Keratinocyte (primary cell): Measurements from ENCODE around the gene SUGT1. TPM values are rescaled to one million over a fixed set of nuclear protein-coding genes. Genes with fewer than 3 reads are reported as not detected.
"Not testable (repeated sequence)": the region's sequence is repeated elsewhere in the genome, so short reads cannot be mapped to it uniquely, and the experiment has no call there.

ENCODE experiments used
- DNase-seq: peaks from one replicate; pipeline ENCODE4 v3.0.0-alpha.2; 2011; ENCODE audit warnings: low read depth, missing footprints, low spot score
- FAIRE-seq: peaks from 2 replicates; lab custom pipeline; 2011; peaks lifted over from hg19 to GRCh38; lab: Jason Lieb, UNC
- H2AFZ ChIP-seq: 2 replicates; pipeline ENCODE4 v1.6.0; 2012; ENCODE audit warnings: low read length, control low read depth, inconsistent platforms; ENCODE audit not compliant: control insufficient read depth
- H3K27ac ChIP-seq: 2 replicates; pipeline ENCODE4 v1.5.1; 2011; ENCODE audit warnings: low read length; ENCODE audit not compliant: control insufficient read depth, insufficient read depth
- H3K27me3 ChIP-seq: 3 replicates; pipeline ENCODE4 v1.6.0; 2011; ENCODE audit warnings: low read length; ENCODE audit not compliant: control insufficient read depth, insufficient read depth; ENCODE audit errors: extremely low read depth
- H3K36me3 ChIP-seq, 2 experiments: 2 replicates in 1 of 2; 3 replicates in 1 of 2; pipeline ENCODE4 v1.5.1; 2011; ENCODE audit warnings: low read length in 2 of 2, mild to moderate bottlenecking in 1 of 2; ENCODE audit not compliant: control insufficient read depth in 2 of 2, insufficient read depth in 2 of 2; ENCODE audit errors: extremely low read depth in 1 of 2
- H3K4me1 ChIP-seq: 3 replicates; pipeline ENCODE4 v1.5.1; 2011; ENCODE audit warnings: low read length; ENCODE audit not compliant: control insufficient read depth, insufficient read depth; ENCODE audit errors: extremely low read depth
- H3K4me2 ChIP-seq: 3 replicates; pipeline ENCODE4 v1.6.0; 2011; ENCODE audit warnings: low read depth, low read length; ENCODE audit not compliant: control insufficient read depth, insufficient read depth; ENCODE audit errors: extremely low read depth
- H3K4me3 ChIP-seq, 3 experiments: fragments of 200-600 bp in 1 of 3; sonication (generic) in 1 of 3; 2 replicates in 2 of 3; 3 replicates in 1 of 3; pipeline ENCODE4 v1.5.1; 2011 to 2016; ENCODE audit warnings: low read length in 3 of 3, mild to moderate bottlenecking in 3 of 3, control low read depth in 2 of 3, inconsistent platforms in 1 of 3, low read depth in 1 of 3, mixed read lengths in 1 of 3, mixed run types in 1 of 3, moderate library complexity in 1 of 3; ENCODE audit not compliant: control insufficient read depth in 2 of 3, insufficient read depth in 2 of 3; ENCODE audit errors: extremely low read depth in 1 of 3
- H3K79me2 ChIP-seq: 2 replicates; pipeline ENCODE4 v1.6.0; 2012; ENCODE audit warnings: low read length; ENCODE audit not compliant: control insufficient read depth, insufficient read depth
- H3K9ac ChIP-seq: 3 replicates; pipeline ENCODE4 v1.6.0; 2011; ENCODE audit warnings: low read length; ENCODE audit not compliant: control insufficient read depth, insufficient read depth; ENCODE audit errors: extremely low read depth
- H3K9me1 ChIP-seq: 3 replicates; pipeline ENCODE4 v1.6.0; 2011; ENCODE audit warnings: low read length; ENCODE audit not compliant: control insufficient read depth, insufficient read depth; ENCODE audit errors: extremely low read depth
- H3K9me3 ChIP-seq: 2 replicates; pipeline ENCODE4 v1.5.1; 2012; ENCODE audit warnings: low read depth, low read length; ENCODE audit not compliant: control insufficient read depth
- H4K20me1 ChIP-seq: 3 replicates; pipeline ENCODE4 v1.6.0; 2011; ENCODE audit warnings: low read length; ENCODE audit not compliant: control insufficient read depth, insufficient read depth; ENCODE audit errors: extremely low read depth
- EZH2 ChIP-seq: IDR thresholded peaks from one replicate; pipeline ENCODE4 v1.6.1; 2012; ENCODE audit warnings: inconsistent platforms, mild to moderate bottlenecking, low read length, moderate library complexity
- dilution Hi-C: fragments of 300-500 bp; cut with MboI; formaldehyde crosslinking; loops from one replicate; pipeline ENCODE4 v1.7.0; 2020; ENCODE audit warnings: low sequenced_read_pairs; ENCODE audit not compliant: extremely low pct_ligation_motif_present
- polyA plus RNA-seq, 5 experiments: library from polyadenylated mRNA; depleted of rRNA in 3 of 5; stranded (reverse) in 3 of 5; stranded (forward) in 1 of 5; unstranded in 1 of 5; fragments of >200 nt; gene quantifications; 1 replicate in 1 of 5; 2 replicates in 3 of 5; 3 replicates in 1 of 5; pipeline versions ENCODE4 v1.2.1 to v1.2.3, GENCODE V29; 2011 to 2012; ENCODE audit warnings: missing spikeins in 2 of 5, low read depth in 1 of 5, low replicate concordance in 1 of 5
- TF ChIP-seq, protein P1 (sequence below), 3 experiments: IDR thresholded peaks in 1 of 3; conservative IDR thresholded peaks in 1 of 3; optimal IDR thresholded peaks in 1 of 3; 2 replicates in 2 of 3; 3 replicates in 1 of 3; pipeline versions ENCODE3 to v1.5.1; 2011; ENCODE audit warnings: low read length in 3 of 3, mild to moderate bottlenecking in 3 of 3, moderate library complexity in 2 of 3, control low read depth in 1 of 3, inconsistent platforms in 1 of 3; ENCODE audit not compliant: insufficient read depth in 2 of 3; ENCODE audit errors: extremely low read depth in 1 of 3

The SUGT1 gene
- polyA plus RNA-seq, 1 donor (not counting 4 experiments of a cell fraction or from before 2014, with no cell fraction given) = 43.9 TPM

DNA sequence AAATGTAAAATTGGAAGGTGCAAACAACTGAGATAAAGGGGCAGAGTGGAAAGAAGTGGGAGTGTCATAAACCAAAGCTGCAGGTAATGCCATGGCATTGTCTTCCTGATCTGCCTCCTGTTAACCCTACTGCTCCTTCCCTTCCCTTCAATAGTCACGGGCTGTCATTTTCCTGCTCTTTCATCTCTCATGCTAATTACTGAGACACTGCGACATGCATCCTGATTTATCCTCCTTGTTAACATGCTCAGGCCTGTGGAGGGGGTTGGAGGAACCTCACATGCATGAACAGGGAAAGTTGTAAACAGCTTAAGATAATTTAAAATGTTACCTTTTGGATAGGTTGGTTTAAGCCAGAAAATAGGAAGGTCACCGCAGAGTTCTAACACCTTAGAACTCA is 59.7 kb downstream of the SUGT1 start:
- Histone ChIP-seq H3K36me3 (no peaks in the 10 kb centered on the region), H3K4me3 (no peak overlapping the region), H3K27me3 (no peaks in the 10 kb centered on the region), H3K79me2 (no peaks in the 10 kb centered on the region), H3K9ac (no peak overlapping the region), H3K9me3 (no peaks in the 10 kb centered on the region), H3K4me2 (no peak overlapping the region), H2AFZ (no peak overlapping the region), H3K27ac (no peak overlapping the region), H4K20me1 (no peaks in the 10 kb centered on the region), H3K4me1 (peaks cover 8% of the 10 kb centered on the region), H3K9me1 (no peaks in the 10 kb centered on the region)
- dilution Hi-C loops = no loop called here
- no peak for TF ChIP-seq EZH2
- TF ChIP-seq, protein P1, sequence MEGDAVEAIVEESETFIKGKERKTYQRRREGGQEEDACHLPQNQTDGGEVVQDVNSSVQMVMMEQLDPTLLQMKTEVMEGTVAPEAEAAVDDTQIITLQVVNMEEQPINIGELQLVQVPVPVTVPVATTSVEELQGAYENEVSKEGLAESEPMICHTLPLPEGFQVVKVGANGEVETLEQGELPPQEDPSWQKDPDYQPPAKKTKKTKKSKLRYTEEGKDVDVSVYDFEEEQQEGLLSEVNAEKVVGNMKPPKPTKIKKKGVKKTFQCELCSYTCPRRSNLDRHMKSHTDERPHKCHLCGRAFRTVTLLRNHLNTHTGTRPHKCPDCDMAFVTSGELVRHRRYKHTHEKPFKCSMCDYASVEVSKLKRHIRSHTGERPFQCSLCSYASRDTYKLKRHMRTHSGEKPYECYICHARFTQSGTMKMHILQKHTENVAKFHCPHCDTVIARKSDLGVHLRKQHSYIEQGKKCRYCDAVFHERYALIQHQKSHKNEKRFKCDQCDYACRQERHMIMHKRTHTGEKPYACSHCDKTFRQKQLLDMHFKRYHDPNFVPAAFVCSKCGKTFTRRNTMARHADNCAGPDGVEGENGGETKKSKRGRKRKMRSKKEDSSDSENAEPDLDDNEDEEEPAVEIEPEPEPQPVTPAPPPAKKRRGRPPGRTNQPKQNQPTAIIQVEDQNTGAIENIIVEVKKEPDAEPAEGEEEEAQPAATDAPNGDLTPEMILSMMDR (optimal IDR thresholded peaks at IDR 0.05 in 1 of 3, IDR thresholded peaks at IDR 0.05 in 1 of 3, conservative IDR thresholded peaks at IDR 0.05 in 1 of 3; ENCODE audit: extremely low read depth in 1 of 3, insufficient read depth in 2 of 3, low read length in 3 of 3) = no peak
- FAIRE-seq (peak; percentile 20), DNase-seq (no peak)

DNA sequence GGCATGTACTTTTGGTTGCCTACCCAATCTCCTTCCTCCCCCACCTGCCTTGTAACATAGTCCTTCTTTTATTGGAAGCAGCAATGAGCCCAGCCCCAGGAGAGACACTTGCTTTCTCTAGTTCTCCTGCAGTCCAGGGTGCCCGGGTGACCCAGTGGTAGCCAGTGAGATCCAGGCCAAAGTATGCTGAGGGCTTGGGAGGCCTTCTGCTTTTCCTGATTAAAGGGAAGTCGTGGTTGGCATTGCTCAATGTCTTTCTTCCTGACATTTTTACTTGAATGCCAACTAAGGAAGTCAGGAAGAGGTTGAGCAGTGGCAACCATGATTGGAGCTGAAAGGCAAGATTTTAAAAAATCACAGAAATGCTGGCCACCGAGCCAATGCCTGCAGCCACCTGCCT is 61.3 kb downstream of the SUGT1 start:
- FAIRE-seq = no peak
- Histone ChIP-seq H3K9me1 (no peaks in the 10 kb centered on the region), H3K27ac (no peak overlapping the region), H3K27me3 (no peaks in the 10 kb centered on the region), H4K20me1 (no peaks in the 10 kb centered on the region), H3K9me3 (no peaks in the 10 kb centered on the region), H2AFZ (no peak overlapping the region), H3K79me2 (no peaks in the 10 kb centered on the region), H3K4me2 (no peak overlapping the region), H3K36me3 (no peaks in the 10 kb centered on the region), H3K9ac (no peak overlapping the region), H3K4me3 (no peak overlapping the region), H3K4me1 (peaks cover 8% of the 10 kb centered on the region)
- DNase-seq = no peak
- dilution Hi-C loops = no loop called here
- no peak for TF ChIP-seq EZH2
- TF ChIP-seq, protein P1 (optimal IDR thresholded peaks at IDR 0.05 in 1 of 3, IDR thresholded peaks at IDR 0.05 in 1 of 3, conservative IDR thresholded peaks at IDR 0.05 in 1 of 3; ENCODE audit: extremely low read depth in 1 of 3, insufficient read depth in 2 of 3, low read length in 3 of 3) = no peak

DNA sequence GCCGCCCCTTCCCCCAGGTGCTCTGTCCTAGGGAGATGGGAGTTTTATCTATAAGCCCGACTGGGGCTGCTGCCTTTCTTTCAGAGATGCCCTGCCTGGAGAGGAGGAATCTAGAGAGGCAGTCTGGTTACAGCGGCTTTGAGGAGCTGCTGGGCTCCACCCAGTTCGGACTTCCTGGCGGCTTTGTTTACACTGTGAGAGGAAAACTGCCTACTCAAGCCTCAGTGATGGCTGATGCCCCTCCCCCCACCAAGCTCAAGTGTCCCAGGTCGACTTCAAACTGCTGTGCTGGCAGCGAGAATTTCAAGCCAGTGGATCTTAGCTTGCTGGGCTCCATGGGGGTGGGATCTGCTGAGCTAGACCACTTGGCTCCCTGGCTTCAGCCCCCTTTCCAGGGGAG is 68.3 kb downstream of the SUGT1 start:
- H3K79me2 ChIP-seq, H2AFZ ChIP-seq, H3K4me2 ChIP-seq, H3K9me1 ChIP-seq, H3K27me3 ChIP-seq, H3K4me3 ChIP-seq, DNase-seq, dilution Hi-C loops, H3K27ac ChIP-seq, H3K9ac ChIP-seq, H3K36me3 ChIP-seq, H3K4me1 ChIP-seq, H3K9me3 ChIP-seq, H4K20me1 ChIP-seq, FAIRE-seq: not testable (repeated sequence)

DNA sequence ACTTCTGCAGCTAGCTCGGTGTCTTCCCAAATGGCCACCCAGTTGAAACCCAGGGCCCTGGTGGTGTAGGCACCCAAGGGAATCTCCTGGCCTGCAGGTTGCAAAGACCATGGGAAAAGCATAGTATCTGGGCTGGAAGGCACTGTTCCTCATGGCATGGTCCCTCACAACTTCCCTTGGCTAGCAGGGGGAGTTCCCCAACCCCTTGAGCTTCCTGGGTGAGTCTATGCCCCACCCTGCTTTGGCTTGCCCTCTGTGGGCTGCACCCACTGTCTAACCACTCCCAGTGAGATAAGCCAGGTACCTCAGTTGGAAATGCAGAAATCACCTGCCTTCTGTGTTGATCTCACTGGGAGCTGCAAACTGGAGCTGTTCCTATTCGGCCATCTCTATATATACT is 68.7 kb downstream of the SUGT1 start:
- H3K79me2 ChIP-seq, H2AFZ ChIP-seq, H3K4me2 ChIP-seq, dilution Hi-C loops, H3K9ac ChIP-seq, DNase-seq, H3K9me1 ChIP-seq, H3K27me3 ChIP-seq, FAIRE-seq, H3K36me3 ChIP-seq, H4K20me1 ChIP-seq, H3K27ac ChIP-seq, H3K4me3 ChIP-seq, H3K4me1 ChIP-seq, H3K9me3 ChIP-seq: not testable (repeated sequence)
